Vagina (tissue), 2 donors: ENCODE measurements around the gene NAV1. TPM values are rescaled to one million over a fixed set of nuclear protein-coding genes. Genes with fewer than 3 reads are reported as not detected.

Experiments used
- DNase-seq, 2 donors: peaks; one replicate each; pipeline ENCODE4 v3.0.0-alpha.2; 2017; ENCODE audit errors: extremely low spot score in 2 of 2
- H3K27ac ChIP-seq: fragments of 200-600 bp; sonication (generic); one replicate; pipeline ENCODE4 v1.5.1; 2019
- H3K27me3 ChIP-seq: fragments of 200-600 bp; sonication (generic); one replicate; pipeline ENCODE4 v1.5.1; 2019
- H3K36me3 ChIP-seq, 2 donors: fragments of 200-600 bp; sonication (generic); one replicate each; pipeline ENCODE4 v1.5.1; 2017 to 2019
- H3K4me1 ChIP-seq: fragments of 200-600 bp; sonication (generic); one replicate; pipeline ENCODE4 v1.5.1; 2019
- H3K4me3 ChIP-seq, 2 donors: fragments of 200-600 bp; sonication (generic); 1 replicate in 1 of 2; 2 replicates in 1 of 2; pipeline ENCODE4 v1.5.1; 2016 to 2019
- H3K9me3 ChIP-seq: fragments of 200-600 bp; sonication (generic); one replicate; pipeline ENCODE4 v1.5.1; 2019
- POLR2A ChIP-seq, 2 donors: fragments of 450-650 bp; IDR thresholded peaks; one replicate each; pipeline ENCODE4 v1.6.1; 2017; ENCODE audit warnings: antibody characterized with exemption in 2 of 2, mild to moderate bottlenecking in 2 of 2, moderate library complexity in 2 of 2
- POLR2AphosphoS5 ChIP-seq, 2 donors: sonication (generic); formaldehyde crosslinking; IDR thresholded peaks; one replicate each; pipeline ENCODE4 v1.9.0; 2017; ENCODE audit warnings: antibody characterized with exemption in 2 of 2, mild to moderate bottlenecking in 2 of 2, low read depth in 1 of 2; ENCODE audit not compliant: insufficient read depth in 1 of 2
- intact Hi-C: fragments of 100-400 bp; cut with DNase I; formaldehyde crosslinking; loops from one replicate; pipeline ENCODE4 v1.15.1; 2023
- total RNA-seq: library from RNA; depleted of rRNA; stranded (reverse); fragments of >200 nt; gene quantifications from one replicate; pipeline ENCODE4 v1.2.3, GENCODE V29; 2016
- TF ChIP-seq, protein P1 (sequence below), 3 experiments: fragments of 450-650 bp in 2 of 3; fragments of 200-600 bp in 1 of 3; sonication (generic) in 1 of 3; IDR thresholded peaks; one replicate each; pipeline ENCODE4 v1.5.1; 2017 to 2019; ENCODE audit warnings: antibody characterized with exemption in 3 of 3, mild to moderate bottlenecking in 2 of 3, moderate library complexity in 2 of 3

Gene NAV1
- total RNA-seq, 1 donor from 2014 or later, result 45.9 TPM

- Histone ChIP-seq H3K4me1 (peaks cover 76% of the 10 kb centered on the region), H3K9me3 (no peaks in the 10 kb centered on the region), H3K4me3 (peak within 1 kb of the TSS; percentile 62 to 87), H3K27ac (peak within 1 kb of the TSS; percentile 93), H3K27me3 (no peaks in the 10 kb centered on the region), H3K36me3 (no peaks in the 10 kb centered on the region)
- DNase-seq, result no peak
- TF ChIP-seq POLR2A (IDR thresholded peaks at IDR 0.05) (peak in 1 of 2 donors; percentile 93), POLR2AphosphoS5 (IDR thresholded peaks at IDR 0.05; ENCODE audit: insufficient read depth in 1 of 2, low read depth in 1 of 2) (peak; percentile 15 to 84)
- TF ChIP-seq, protein P1, sequence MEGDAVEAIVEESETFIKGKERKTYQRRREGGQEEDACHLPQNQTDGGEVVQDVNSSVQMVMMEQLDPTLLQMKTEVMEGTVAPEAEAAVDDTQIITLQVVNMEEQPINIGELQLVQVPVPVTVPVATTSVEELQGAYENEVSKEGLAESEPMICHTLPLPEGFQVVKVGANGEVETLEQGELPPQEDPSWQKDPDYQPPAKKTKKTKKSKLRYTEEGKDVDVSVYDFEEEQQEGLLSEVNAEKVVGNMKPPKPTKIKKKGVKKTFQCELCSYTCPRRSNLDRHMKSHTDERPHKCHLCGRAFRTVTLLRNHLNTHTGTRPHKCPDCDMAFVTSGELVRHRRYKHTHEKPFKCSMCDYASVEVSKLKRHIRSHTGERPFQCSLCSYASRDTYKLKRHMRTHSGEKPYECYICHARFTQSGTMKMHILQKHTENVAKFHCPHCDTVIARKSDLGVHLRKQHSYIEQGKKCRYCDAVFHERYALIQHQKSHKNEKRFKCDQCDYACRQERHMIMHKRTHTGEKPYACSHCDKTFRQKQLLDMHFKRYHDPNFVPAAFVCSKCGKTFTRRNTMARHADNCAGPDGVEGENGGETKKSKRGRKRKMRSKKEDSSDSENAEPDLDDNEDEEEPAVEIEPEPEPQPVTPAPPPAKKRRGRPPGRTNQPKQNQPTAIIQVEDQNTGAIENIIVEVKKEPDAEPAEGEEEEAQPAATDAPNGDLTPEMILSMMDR (IDR thresholded peaks at IDR 0.05), result peak in 1 of 3 experiments; percentile 6
- intact Hi-C loops, result no loop called here
Measured at GRCh38 chr1:201506557-201507359, 32.2 kb upstream of the NAV1 start, which contains the start of gene CSRP1. Gene CSRP1 (minus strand): TSS chr1:201507123. CDS start chr1:201496303, 10,820 bp downstream.

- TF ChIP-seq, protein P1 (IDR thresholded peaks at IDR 0.05), result no peak
- TF ChIP-seq POLR2AphosphoS5 (IDR thresholded peaks at IDR 0.05; ENCODE audit: insufficient read depth in 1 of 2, low read depth in 1 of 2) (peak in 1 of 2 donors; percentile 29), POLR2A (IDR thresholded peaks at IDR 0.05) (no peak)
- peaks cover 76% of the 10 kb centered on the region for H3K4me1 ChIP-seq
- H3K27ac ChIP-seq, result peak overlapping the region; percentile 93
- DNase-seq, result no peak
- H3K9me3 ChIP-seq, result no peaks in the 10 kb centered on the region
- no peaks in the 10 kb centered on the region for H3K36me3 ChIP-seq
- no peaks in the 10 kb centered on the region for H3K27me3 ChIP-seq
- H3K4me3 ChIP-seq, result peak overlapping the region; percentile 62 to 87
- intact Hi-C loops, result no loop called here
Measured at GRCh38 chr1:201507360-201507675, 31.6 kb upstream of the NAV1 start.

DNA sequence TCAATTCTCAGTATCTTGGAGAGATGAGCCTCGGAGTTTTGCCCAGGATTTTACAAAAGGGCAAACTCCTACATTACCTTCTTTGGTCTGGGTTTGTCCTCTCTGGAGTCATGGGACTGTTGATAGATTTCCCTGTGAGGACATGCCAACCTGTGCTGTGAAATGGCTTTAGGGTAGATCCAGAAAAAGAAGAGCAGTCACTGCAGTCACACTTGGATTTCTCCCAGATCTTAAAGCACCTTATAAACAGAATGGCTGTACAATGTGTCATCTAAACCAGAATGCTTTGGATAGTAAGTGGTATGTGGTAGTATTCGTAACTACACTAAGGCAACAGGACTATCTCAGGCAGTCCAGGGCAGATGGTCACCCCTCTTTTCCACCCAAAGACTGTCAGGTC is 30.1 kb upstream of the NAV1 start:
- H3K4me1 ChIP-seq, result peaks cover 68% of the 10 kb centered on the region
- no peak for DNase-seq
- H3K27ac ChIP-seq, result peak overlapping the region; percentile 93
- H3K4me3 ChIP-seq, result no peak overlapping the region
- H3K36me3 ChIP-seq, result no peaks in the 10 kb centered on the region
- TF ChIP-seq, protein P1 (IDR thresholded peaks at IDR 0.05), result no peak
- TF ChIP-seq POLR2A (IDR thresholded peaks at IDR 0.05) (no peak), POLR2AphosphoS5 (IDR thresholded peaks at IDR 0.05; ENCODE audit: insufficient read depth in 1 of 2, low read depth in 1 of 2) (peak in 1 of 2 donors; percentile 51)
- no peaks in the 10 kb centered on the region for H3K9me3 ChIP-seq
- intact Hi-C loops, result no loop called here
- H3K27me3 ChIP-seq, result no peaks in the 10 kb centered on the region

- peaks cover 58% of the 10 kb centered on the region for H3K4me1 ChIP-seq
Measured at GRCh38 chr1:201509601-201510374, 29.1 kb upstream of the NAV1 start.

More at GRCh38 chr1:201509601-201510374, 29.1 kb upstream of the NAV1 start:
- H3K36me3 ChIP-seq, result no peaks in the 10 kb centered on the region
- intact Hi-C loops, result loop anchor here (5.0 kb wide), 1 partner anchor 72 kb away; no protein-coding TSS in a partner anchor
- H3K27ac ChIP-seq, result peak overlapping the region; percentile 93
- DNase-seq, result no peak
- H3K4me3 ChIP-seq, result no peak overlapping the region
- TF ChIP-seq POLR2A (IDR thresholded peaks at IDR 0.05) (no peak), POLR2AphosphoS5 (IDR thresholded peaks at IDR 0.05; ENCODE audit: insufficient read depth in 1 of 2, low read depth in 1 of 2) (no peak)
- TF ChIP-seq, protein P1 (IDR thresholded peaks at IDR 0.05), result no peak
- no peaks in the 10 kb centered on the region for H3K9me3 ChIP-seq
- H3K27me3 ChIP-seq, result no peaks in the 10 kb centered on the region
